ENCODE data around the gene IQSEC3.

Gene IQSEC3

GRCh38 chr12:167959-168600 lies 101.5 kb downstream of the IQSEC3 start:
- Histone ChIP-seq H3K9me3 (ENCODE audit: control insufficient read depth, low read length) (no peaks in the 10 kb centered on the region), H3K27ac (ENCODE audit: low read depth, low read length, severe bottlenecking) (no peak overlapping the region), H3K36me3 (ENCODE audit: control insufficient read depth, insufficient read depth, low read length) (no peaks in the 10 kb centered on the region), H3K4me3 (ENCODE audit: extremely low read depth, insufficient read depth, low read length, poor library complexity, severe bottlenecking) (no peak overlapping the region), H3K4me1 (ENCODE audit: control insufficient read depth, insufficient read depth, low read length, poor library complexity, severe bottlenecking) (peaks cover 43% of the 10 kb centered on the region)
- 90 to 93% methylated on average over 11 to 12 of the region's 12 CpGs for WGBS, 2 experiments (ENCODE audit: insufficient coverage in 2 of 2)

GRCh38 chr12:168763-169525 lies 102.4 kb downstream of the IQSEC3 start:
- Histone ChIP-seq H3K4me3 (ENCODE audit: extremely low read depth, insufficient read depth, low read length, poor library complexity, severe bottlenecking) (no peak overlapping the region), H3K36me3 (ENCODE audit: control insufficient read depth, insufficient read depth, low read length) (no peaks in the 10 kb centered on the region), H3K4me1 (ENCODE audit: control insufficient read depth, insufficient read depth, low read length, poor library complexity, severe bottlenecking) (peaks cover 43% of the 10 kb centered on the region), H3K27ac (ENCODE audit: low read depth, low read length, severe bottlenecking) (peak overlapping the region; percentile 57), H3K9me3 (ENCODE audit: control insufficient read depth, low read length) (no peaks in the 10 kb centered on the region)
- 57 to 65% methylated on average over 12 to 16 of the region's 22 CpGs for WGBS, 2 experiments (ENCODE audit: insufficient coverage in 2 of 2)

- H3K4me1 ChIP-seq (ENCODE audit: control insufficient read depth, insufficient read depth, low read length, poor library complexity, severe bottlenecking), result peaks cover 44% of the 10 kb centered on the region
- no peaks in the 10 kb centered on the region for H3K36me3 ChIP-seq (ENCODE audit: control insufficient read depth, insufficient read depth, low read length)
- no peak overlapping the region for H3K4me3 ChIP-seq (ENCODE audit: extremely low read depth, insufficient read depth, low read length, poor library complexity, severe bottlenecking)
- no peaks in the 10 kb centered on the region for H3K9me3 ChIP-seq (ENCODE audit: control insufficient read depth, low read length)
- WGBS, 2 experiments (ENCODE audit: insufficient coverage in 2 of 2), result 83 to 84% methylated on average over 14 of the region's 17 CpGs
- peak overlapping the region; percentile 49 for H3K27ac ChIP-seq (ENCODE audit: low read depth, low read length, severe bottlenecking)
These were observed 103.2 kb downstream of the IQSEC3 start for GRCh38 chr12:169528-170370.

GRCh38 chr12:170371-171225 lies 104.0 kb downstream of the IQSEC3 start:
- Histone ChIP-seq H3K9me3 (ENCODE audit: control insufficient read depth, low read length) (no peaks in the 10 kb centered on the region), H3K4me1 (ENCODE audit: control insufficient read depth, insufficient read depth, low read length, poor library complexity, severe bottlenecking) (peaks cover 52% of the 10 kb centered on the region), H3K4me3 (ENCODE audit: extremely low read depth, insufficient read depth, low read length, poor library complexity, severe bottlenecking) (no peak overlapping the region), H3K36me3 (ENCODE audit: control insufficient read depth, insufficient read depth, low read length) (no peaks in the 10 kb centered on the region), H3K27ac (ENCODE audit: low read depth, low read length, severe bottlenecking) (peak overlapping the region; percentile 49)
- 62% methylated on average over 25 of the region's 29 CpGs for WGBS, 2 experiments (ENCODE audit: insufficient coverage in 2 of 2)

GRCh38 chr12:171276-171675 lies 104.7 kb downstream of the IQSEC3 start:
- no peaks in the 10 kb centered on the region for H3K9me3 ChIP-seq (ENCODE audit: control insufficient read depth, low read length)
- H3K36me3 ChIP-seq (ENCODE audit: control insufficient read depth, insufficient read depth, low read length), result no peaks in the 10 kb centered on the region
- no peak overlapping the region for H3K4me3 ChIP-seq (ENCODE audit: extremely low read depth, insufficient read depth, low read length, poor library complexity, severe bottlenecking)
- peaks cover 57% of the 10 kb centered on the region for H3K4me1 ChIP-seq (ENCODE audit: control insufficient read depth, insufficient read depth, low read length, poor library complexity, severe bottlenecking)
- H3K27ac ChIP-seq (ENCODE audit: low read depth, low read length, severe bottlenecking), result no peak overlapping the region
- WGBS, 2 experiments (ENCODE audit: insufficient coverage in 2 of 2), result 80 to 91% methylated on average over 7 of the region's 10 CpGs

GRCh38 chr12:171743-172676 lies 105.4 kb downstream of the IQSEC3 start:
- peaks cover 63% of the 10 kb centered on the region for H3K4me1 ChIP-seq (ENCODE audit: control insufficient read depth, insufficient read depth, low read length, poor library complexity, severe bottlenecking)
- H3K27ac ChIP-seq (ENCODE audit: low read depth, low read length, severe bottlenecking), result no peak overlapping the region
- no peaks in the 10 kb centered on the region for H3K36me3 ChIP-seq (ENCODE audit: control insufficient read depth, insufficient read depth, low read length)
- H3K9me3 ChIP-seq (ENCODE audit: control insufficient read depth, low read length), result no peaks in the 10 kb centered on the region
- H3K4me3 ChIP-seq (ENCODE audit: extremely low read depth, insufficient read depth, low read length, poor library complexity, severe bottlenecking), result no peak overlapping the region
- 72 to 86% methylated on average over 8 to 12 of the region's 18 CpGs for WGBS, 2 experiments (ENCODE audit: insufficient coverage in 2 of 2)

- H3K4me1 ChIP-seq (ENCODE audit: control insufficient read depth, insufficient read depth, low read length, poor library complexity, severe bottlenecking), result peaks cover 66% of the 10 kb centered on the region
- no peak overlapping the region for H3K4me3 ChIP-seq (ENCODE audit: extremely low read depth, insufficient read depth, low read length, poor library complexity, severe bottlenecking)
- WGBS, 2 experiments (ENCODE audit: insufficient coverage in 2 of 2), result 87% methylated on average over 15 of the region's 15 CpGs
- no peak overlapping the region for H3K27ac ChIP-seq (ENCODE audit: low read depth, low read length, severe bottlenecking)
- H3K36me3 ChIP-seq (ENCODE audit: control insufficient read depth, insufficient read depth, low read length), result no peaks in the 10 kb centered on the region
- H3K9me3 ChIP-seq (ENCODE audit: control insufficient read depth, low read length), result no peaks in the 10 kb centered on the region
These were observed 106.2 kb downstream of the IQSEC3 start for GRCh38 chr12:172732-173161.

GRCh38 chr12:174124-174523 lies 107.6 kb downstream of the IQSEC3 start:
- H3K9me3 ChIP-seq (ENCODE audit: control insufficient read depth, low read length), result no peaks in the 10 kb centered on the region
- H3K4me1 ChIP-seq (ENCODE audit: control insufficient read depth, insufficient read depth, low read length, poor library complexity, severe bottlenecking), result peaks cover 68% of the 10 kb centered on the region
- no peak overlapping the region for H3K4me3 ChIP-seq (ENCODE audit: extremely low read depth, insufficient read depth, low read length, poor library complexity, severe bottlenecking)
- H3K36me3 ChIP-seq (ENCODE audit: control insufficient read depth, insufficient read depth, low read length), result no peaks in the 10 kb centered on the region
- 0 to 88% methylated on average over 1 to 3 of the region's 6 CpGs for WGBS, 2 experiments (ENCODE audit: insufficient coverage in 2 of 2)
- no peak overlapping the region for H3K27ac ChIP-seq (ENCODE audit: low read depth, low read length, severe bottlenecking)

- WGBS, 2 experiments (ENCODE audit: insufficient coverage in 2 of 2), result 90 to 94% methylated on average over 13 to 21 of the region's 23 CpGs
- peaks cover 73% of the 10 kb centered on the region for H3K4me1 ChIP-seq (ENCODE audit: control insufficient read depth, insufficient read depth, low read length, poor library complexity, severe bottlenecking)
- H3K36me3 ChIP-seq (ENCODE audit: control insufficient read depth, insufficient read depth, low read length), result no peaks in the 10 kb centered on the region
- no peaks in the 10 kb centered on the region for H3K9me3 ChIP-seq (ENCODE audit: control insufficient read depth, low read length)
- no peak overlapping the region for H3K27ac ChIP-seq (ENCODE audit: low read depth, low read length, severe bottlenecking)
- H3K4me3 ChIP-seq (ENCODE audit: extremely low read depth, insufficient read depth, low read length, poor library complexity, severe bottlenecking), result no peak overlapping the region
These were observed 108.0 kb downstream of the IQSEC3 start for GRCh38 chr12:174596-174995.

All from mesodermal cell (in vitro differentiated cells).